ENCODE measurements around the gene SPIRE1.

The SPIRE1 gene

DNA sequence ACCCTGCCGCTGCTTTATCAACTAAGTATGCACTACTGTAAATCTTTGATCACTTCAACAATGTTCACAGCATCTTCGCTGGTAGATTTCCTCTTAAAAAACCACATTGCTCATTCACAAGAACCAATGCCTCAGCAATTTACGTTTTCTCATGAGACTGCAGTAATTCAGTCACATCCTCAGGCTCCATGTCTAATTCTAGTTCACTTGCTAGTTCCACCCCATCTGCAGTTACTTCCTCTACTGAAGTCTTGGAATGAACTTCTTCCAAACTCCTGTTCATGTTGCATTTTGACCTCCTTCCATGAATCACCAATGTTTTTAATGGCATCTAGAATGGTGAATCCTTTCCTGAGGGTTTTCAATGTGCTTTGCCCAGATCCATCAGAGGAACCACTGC is 214.4 kb downstream of the SPIRE1 start:
- DNase-seq (ENCODE audit: low spot score) = no peak

DNA sequence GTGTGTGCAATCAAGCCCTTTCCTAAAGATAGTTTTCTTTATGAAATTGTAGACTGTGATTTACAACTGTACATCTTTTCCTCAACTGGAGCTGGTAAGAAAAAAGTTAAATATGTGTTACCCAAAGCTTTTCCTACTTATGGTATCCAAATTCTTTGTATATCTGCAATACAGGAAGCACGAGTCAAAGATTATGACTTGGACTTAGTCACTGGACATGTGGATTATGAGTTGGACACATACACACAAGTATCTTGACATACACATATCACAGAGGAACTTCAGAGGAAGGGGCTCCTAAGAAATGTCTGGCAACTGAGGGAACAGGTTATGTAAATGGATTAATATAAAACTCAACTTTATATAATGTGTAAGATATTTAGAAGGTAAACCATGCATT is 215.0 kb downstream of the SPIRE1 start:
- DNase-seq (ENCODE audit: low spot score) = no peak

DNA sequence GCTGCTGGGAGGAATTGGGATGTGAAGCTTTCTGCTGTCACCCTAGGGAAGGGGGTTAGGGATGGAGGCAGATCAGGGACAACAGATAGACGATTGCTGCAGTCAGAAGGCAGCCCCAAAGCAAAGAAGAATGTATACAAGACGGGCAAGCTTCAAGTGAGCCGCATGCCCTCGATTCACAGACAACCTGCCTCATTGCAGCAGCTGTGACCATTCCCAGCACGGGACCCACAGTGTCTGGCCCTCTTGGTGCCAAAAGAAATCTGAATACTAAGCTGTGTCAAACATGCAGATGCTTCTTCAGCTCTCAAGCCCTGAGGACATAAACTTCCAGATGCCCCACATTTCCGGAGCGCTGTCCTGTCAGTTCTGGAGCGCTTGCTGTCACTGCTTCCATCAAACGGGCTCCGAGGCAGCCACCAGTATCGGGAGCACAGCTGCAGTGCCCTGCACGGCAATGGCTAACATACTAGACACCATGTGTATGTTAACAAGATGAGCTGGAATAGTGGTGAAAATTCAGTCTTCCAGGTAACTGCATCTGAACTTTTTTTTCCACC is 216.4 kb downstream of the SPIRE1 start:
- DNase-seq (ENCODE audit: low spot score) = no peak

DNA sequence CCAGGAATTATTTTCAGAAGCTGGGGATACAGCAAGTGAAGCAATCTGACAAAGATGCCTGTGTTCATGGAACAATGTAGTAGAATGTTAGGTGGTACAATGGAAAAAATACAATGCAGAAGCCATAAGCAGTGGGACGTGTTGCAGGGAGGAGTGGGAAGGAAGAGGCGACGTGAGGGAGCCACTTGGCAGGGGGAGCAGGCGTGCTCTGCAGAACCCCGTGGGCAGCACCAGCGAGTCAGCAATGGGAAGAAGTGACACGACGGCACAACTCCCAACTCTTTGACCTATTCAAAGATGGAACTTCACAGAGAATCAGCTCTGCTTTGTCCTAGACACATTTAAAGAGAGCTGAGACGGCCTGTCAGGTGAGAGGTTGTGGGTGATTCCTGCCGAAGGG is 219.7 kb downstream of the SPIRE1 start:
- no peak for DNase-seq (ENCODE audit: low spot score)

DNA sequence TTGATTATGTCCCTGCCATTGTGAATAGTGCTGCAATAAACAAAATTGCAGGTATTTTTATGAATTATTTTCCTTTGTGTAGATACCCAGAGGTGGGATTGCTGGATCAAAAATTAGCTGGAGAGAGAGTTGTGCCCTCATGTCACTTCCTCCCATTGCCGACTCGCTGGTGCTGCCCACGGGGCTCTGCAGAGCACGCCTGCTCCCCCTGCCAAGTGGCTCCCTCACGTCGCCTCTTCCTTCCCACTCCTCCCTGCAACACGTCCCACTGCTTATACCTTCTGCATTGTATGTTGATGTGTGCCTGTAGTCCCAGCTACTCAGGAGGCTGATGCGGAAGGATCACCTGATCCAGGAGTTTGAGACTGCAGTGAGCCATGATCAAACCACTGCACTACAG is 222.0 kb downstream of the SPIRE1 start:
- no peak for DNase-seq (ENCODE audit: low spot score)

DNA sequence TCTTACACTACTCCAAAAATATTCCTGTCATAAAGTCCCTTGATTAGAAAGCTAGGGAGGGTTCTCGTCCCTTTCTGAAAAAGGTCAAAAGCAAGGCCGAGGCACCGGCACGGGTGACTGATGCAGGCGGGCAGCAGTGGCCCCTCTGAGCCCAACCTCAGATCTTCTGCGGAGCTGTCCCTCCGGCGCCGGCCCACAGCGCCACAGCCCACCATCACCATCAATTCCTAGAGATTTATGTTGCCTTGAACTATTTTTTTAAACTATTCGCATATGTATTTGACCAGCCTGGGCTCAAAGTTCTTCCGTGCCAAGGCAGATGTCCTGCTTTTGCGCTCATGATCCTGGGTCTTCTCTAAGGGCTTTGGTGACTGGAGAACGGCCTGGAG is 223.4 kb downstream of the SPIRE1 start:
- DNase-seq (ENCODE audit: low spot score) = no peak

DNA sequence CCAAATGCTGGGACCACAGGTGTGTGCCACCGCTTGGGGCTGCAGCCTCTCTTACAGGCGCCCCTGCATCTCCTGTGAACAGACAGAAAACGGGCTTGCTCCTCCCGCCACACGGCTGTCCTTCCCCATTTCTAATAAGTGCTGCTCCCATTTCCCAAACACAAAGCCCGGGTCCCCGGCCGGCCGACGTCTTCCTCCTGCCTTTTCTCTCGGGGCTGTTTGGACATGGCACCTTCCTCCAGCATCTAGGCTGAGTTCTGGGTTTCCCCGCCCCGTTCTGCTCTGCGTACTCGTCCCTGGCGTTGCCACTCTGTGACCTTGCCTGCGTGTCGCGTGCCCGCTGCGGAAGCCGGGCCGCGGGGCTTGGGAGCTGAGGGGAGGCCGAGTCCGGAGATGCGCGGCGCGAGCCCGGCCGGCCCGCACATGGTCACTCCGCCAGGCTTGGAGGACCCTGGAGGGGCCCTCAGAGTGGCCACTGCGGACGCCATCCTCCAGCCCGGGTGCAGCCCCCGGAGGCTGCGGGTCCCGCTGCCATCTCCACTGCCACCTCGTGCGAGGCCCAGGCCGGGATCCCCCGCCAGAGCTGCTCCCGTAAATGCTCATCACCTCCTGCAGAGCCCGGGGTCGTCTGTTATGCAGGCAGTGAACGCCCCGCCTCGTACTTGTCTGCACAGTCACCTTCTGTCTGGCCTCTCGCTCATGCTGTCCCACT is 223.9 kb downstream of the SPIRE1 start:
- DNase-seq (ENCODE audit: low spot score) = no peak

DNA sequence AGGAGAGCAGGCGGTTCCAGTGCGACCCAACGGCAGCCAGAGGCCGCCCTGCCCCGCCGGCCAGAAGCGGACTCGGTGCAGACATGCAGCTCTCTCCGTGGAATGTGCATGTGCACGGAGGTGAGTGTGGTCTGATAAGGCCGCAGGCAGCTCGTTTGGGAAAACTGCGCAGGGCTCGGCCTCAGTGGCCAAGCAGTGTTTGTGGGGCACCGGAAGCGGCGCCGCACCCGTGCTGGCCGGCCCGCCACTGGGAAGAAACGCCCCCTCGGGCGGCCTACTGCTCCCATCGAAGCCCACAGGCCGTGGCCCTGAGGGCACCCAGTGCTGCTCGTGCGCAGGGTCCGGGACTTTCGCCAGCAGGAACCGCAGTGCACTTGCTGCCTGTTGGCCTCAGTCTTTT is 225.0 kb downstream of the SPIRE1 start:
- no peak for DNase-seq (ENCODE audit: low spot score)

DNA sequence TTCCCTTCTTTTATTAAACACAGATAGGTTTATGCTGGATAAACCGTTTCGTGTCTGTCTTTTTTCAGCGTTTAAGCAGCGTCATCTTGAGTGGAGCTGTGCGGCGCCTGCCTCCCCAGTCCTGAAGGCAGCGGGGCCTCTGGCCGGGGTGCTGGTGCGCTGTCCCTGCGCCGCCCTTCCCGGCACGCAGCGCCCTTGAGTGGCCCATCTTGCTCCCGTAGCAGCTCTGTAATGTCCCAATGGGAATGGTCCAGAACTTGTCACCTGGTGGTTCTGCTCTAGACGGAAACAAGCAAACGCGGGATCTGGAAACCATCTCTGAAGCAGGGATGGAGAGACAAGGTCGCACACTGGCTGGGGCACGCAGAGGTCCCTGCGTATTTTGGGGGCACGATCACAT is 225.7 kb downstream of the SPIRE1 start:
- DNase-seq (ENCODE audit: low spot score) = no peak

DNA sequence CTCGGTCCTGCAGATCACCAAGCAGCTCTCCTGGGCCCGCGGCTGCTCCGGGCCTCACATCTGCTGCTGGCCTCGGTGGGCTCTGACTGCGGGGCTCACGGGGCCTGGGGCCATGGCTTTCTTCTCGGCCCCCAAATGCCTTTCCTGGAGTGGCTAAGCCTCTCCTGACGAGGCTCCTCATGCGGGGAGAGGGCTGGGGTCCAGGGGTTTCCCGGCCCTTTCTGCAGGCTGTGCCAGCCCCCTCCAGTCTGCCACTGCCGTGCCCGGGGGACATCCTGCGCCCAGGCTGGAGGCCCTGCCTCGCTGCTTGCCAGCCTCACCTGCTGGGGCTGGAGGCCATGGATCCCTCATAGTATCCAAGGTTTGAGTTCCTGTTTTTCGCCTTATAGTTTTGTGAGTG is 226.3 kb downstream of the SPIRE1 start:
- no peak for DNase-seq (ENCODE audit: low spot score)

DNA sequence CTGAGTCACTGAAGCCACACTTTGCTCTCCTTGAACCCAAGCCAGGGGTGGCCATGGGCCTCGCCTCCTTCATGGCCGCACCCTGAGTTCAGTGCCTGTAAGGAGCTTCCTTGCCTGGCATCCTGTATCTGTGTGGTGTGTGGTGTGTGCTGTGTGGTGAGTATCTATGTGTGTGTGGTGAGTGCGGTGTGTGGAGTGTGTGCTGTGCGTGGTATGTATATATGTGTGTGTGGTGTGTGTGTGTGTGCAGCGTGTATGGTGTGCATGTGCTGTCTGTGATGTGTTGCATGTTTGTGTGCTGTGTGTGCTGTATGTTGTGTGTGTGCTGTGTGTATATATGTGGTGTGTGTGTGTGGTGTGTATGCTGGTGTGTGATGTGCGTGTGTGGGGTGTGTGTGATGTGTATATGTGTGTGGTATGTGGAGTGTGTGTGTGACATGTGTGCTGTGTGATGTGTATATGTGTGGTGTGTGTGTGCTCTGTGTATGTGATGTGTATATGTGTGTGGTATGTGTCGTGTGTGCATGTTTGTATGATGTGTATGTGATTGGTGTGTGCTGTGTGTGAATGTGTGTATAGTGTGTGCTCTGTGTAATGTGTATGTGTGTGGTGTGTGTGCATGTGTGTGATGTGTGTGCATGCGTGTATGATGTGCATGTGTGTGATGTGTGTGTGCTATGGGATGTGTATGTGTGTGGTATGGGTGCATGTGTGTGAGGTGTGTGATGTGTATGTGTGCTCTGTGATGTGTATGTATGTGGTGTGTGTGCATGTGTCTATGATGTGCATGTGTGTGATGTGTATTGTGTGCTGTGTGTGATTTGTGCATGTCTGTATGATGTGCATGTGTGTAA is 227.5 kb downstream of the SPIRE1 start:
- no peak for DNase-seq (ENCODE audit: low spot score)

DNA sequence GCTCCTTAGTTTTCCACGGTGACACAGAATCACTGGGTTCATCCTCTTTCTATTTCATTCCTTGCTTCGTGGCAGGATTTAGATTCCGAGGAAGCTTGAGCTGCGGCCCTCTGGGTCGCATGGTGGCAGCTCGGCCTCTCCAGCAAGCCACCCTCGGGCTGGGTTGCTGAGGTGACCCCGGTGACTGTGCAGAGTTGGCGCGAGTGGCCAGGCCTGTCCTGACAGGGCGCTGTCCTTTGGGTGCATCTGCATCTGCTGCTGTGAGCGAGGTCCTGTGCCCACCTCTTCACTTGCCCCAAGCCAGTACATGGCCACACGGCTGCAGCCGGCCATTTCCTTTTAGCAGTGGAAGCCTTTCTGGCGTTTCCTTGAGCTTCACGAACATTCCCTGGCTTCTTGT is 228.4 kb downstream of the SPIRE1 start:
- DNase-seq (ENCODE audit: low spot score) = no peak

DNA sequence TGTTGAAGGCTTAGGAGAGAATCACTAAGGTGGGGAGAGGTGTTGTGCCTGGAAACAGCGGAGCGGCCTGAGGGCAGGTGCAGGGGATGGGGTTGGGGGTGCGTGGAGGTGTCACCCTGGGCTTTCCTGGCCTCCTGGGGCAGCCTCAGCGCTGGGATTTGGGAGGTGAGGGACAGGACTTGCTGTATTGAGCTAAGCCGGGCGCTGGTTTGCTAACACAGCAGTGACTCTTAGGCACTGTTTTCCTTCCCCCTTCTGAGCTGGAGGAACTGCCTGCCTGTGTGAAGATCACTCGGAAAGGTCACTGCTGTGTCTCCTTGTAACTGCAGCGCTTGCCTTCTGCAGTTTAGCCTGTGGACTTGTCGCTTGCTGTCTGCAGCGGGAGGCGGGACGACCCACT is 229.0 kb downstream of the SPIRE1 start:
- no peak for DNase-seq (ENCODE audit: low spot score)

DNA sequence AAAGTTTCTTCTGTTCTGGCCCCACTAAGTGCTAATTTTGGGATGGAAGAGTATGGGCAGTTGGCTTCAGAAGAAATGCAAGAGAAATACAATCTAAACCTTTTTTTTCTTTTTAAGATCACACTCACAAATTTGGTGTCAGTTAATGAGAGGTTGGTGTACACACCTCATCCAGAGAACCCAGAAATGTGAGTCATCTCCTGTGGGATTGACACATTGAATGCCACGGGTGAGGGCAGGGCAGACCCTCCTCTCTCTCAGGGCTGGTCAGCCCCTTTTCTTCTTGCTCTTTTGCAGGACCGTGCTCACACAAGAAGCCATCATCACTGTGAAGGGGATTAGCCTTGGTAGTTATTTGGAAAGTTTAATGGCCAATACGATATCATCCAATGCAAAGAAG is 231.0 kb downstream of the SPIRE1 start:
- no peak for DNase-seq (ENCODE audit: low spot score)

DNA sequence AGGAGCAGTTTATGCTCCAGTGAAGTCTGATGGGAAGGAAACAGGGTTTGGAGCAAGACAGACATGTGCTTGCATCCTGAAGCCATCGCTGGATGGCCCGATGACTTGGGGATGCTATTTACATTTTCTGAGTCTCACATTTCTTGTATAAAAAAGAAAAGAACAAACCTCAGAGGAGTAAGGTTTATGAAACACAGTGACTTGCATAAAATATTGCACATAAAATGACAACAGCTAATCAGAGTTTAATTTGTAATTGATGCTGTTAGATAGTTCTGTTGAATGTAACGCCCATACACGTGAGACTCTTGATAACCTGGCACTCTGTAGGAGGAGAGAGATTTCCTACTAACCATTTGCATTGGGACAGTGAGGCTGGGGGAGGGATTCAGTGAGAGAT is 233.7 kb downstream of the SPIRE1 start:
- DNase-seq (ENCODE audit: low spot score) = no peak

DNA sequence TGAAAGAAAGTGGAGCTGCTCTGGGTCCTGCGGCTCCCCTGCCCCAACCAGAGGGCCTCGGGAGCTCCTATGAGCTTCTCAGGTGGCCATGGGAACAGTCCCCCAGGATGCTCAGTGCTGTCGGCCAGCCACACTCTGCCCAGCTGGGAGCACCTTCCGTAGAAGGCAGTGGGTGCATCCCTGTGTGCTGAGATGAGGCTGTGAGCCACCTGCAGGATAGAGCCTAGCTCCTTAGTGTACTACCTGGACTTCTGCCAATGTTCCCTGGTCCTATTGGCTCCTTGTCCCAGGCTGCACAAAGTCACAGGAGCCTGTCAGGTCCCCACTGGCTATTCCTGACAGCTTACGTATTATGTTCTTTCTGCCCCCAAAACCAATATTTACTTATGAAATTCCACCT is 234.1 kb downstream of the SPIRE1 start:
- DNase-seq (ENCODE audit: low spot score) = no peak

DNA sequence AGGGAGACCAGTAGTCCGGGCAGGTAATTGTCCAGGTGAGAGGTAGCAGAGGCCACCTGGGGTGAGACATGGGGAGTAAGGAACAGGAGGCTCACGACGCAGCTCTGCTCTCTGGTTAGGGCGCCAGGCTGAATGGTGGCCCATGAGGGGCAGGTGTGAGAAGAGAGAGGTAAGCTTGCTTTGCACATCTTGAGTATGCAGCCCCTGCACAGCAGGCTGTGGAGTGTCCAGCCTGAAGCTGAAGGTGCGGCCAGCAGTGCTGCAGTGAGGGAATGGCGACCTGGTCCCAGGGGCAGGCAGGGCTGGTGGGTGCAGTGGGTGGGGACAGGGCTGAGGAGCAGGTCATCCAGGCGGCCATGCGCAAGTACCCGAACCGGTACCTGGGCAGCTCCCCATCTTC is 234.5 kb downstream of the SPIRE1 start:
- DNase-seq (ENCODE audit: low spot score) = no peak

DNA sequence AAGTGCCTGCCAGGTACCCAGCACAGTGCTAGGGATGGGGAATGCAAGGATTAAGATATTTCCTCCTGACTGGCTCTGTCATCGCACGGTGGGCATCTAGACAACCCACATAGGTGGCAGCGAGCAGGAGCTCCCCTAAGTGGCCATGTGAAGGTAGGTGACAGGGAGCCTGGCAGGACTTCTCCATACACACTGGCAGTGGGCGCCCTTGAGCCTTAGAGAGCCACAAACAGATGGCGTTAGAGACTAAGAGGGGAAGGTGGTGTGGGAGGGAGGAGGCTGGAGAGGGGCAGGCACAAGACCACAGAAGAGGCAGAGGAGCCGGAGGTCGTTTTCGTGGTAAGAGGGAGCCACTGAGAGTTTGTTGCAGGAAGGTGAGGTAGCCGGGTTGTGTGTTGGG is 235.0 kb downstream of the SPIRE1 start:
- DNase-seq (ENCODE audit: low spot score) = no peak

DNA sequence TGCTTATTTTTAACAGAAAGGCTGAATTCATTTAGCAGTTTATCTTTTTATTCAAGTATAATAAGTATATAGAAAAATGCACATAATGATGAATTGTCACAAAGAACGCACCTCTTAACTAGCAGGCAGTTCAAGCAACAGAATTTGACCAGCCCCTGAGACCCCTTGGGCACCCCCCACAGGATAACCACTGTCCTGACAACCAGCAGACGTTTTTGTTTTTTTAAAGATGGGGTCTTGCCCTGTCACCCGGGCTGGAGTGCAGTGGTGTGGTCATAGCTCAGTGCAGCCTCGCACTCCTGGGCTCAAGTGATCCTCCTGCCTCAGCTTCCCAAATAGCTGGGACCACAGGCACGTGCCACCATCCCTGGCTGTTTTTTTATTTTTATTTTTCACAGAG is 236.2 kb downstream of the SPIRE1 start:
- no peak for DNase-seq (ENCODE audit: low spot score)

DNA sequence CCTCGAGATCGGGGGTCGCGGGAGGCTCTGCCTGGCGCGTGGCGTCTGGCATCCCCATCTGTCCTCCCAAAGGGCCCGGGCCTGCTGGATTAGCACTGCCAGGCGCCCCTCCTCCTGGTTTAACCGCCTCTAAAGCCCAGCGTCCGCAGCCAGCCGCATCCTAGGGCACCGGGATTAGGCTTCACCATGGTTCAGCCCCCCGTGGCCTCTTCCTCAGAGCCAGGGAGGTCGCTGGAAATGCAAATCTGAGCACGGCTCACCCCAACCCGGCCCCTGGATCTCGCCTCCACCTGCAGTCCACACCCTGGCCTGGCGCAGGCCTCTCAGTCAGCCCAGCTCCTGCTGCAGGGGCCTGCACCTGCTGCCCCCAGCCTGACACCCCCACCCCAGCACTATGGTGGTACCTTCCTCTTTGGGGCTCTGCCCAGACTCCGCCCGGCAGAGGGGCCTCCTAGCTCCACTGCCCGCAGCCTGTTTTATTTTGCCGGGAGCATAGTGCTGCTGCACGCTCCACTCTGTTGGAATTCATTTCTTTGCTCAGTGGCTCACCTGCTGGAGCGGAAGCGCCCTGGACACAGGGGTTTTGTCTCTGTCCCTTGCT is 237.0 kb downstream of the SPIRE1 start:
- DNase-seq (ENCODE audit: low spot score) = no peak

DNA sequence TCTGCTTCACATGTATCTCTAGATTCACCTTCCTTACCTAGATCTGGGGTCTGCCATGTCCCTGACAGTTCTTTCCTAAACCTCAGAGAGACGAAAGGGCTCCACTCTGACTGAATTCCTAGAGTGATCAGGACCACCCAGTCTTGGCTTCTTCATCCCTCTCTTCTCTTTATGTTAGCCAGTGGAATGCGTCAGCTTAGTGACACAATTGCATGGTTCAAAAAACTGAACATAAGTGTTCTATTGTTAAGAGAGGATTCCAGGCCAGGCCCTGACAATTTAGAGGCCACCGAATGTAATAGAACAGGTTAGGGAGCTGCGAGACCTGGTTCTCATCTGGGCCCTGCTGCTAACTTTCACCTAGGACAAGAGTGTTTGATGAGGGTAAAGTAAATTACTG is 240.2 kb downstream of the SPIRE1 start:
- peak; percentile 74 for DNase-seq (ENCODE audit: low spot score)

DNA sequence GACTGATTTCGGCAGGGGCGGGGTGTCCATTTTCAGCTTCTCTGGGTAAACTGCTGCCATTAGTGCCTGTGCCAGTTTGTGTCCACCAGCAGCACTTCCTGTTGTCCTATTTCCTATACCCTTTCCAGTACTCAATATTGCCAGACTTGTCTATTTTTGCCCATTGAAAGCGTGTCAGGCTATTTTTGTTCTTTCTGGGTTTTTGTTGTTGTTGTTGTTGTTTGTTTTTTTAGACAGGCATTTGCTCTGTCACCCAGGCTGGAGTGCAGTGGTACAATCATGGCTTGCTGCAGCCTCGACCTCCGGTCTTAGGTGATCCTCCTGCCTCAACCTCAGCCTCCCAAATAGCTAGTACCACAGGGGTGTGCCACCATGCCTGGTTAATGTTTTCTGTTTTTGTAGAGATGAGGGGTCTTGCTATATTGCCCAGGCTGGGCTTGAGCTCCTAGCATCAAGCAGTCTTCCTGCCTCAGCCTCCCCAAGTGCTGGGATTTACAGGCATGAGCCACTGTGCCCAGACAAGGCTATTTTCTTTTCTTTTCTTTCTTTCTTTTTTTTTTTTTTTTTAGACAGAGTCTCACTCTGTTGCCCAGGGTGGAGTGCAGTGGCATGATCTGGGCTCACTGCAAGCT is 241.7 kb downstream of the SPIRE1 start:
- DNase-seq (ENCODE audit: low spot score) = no peak

DNA sequence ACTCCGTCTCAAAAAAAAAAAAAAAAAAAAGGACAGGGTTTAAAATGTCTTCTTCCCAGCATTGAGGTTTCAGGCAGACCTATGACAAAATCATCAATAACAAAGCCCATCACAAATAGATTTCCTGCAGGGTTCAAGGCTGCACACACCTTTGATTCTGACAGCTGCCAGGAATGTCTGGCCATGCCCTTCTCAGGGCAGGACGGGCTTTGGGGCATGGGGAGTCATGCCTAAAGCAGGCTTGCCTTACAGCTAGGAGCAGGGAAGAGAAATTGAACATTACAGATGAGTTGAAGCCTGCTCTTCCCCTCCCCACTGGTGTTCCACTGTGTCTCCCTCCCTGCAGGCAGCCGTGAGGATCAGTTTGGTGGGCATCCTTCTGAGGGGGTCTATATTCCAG is 246.5 kb downstream of the SPIRE1 start:
- DNase-seq (ENCODE audit: low spot score) = no peak
